Stimulated activated effector memory CD8-positive, alpha-beta T cell treated with anti-CD3 and anti-CD28 coated beads, Interleukin-12 subunit alpha, Interleukin-12 subunit beta, amount 100 ng/mL, for 72 hours (primary cell): ENCODE results near the gene FOXN3.
"Not testable (repeated sequence)": the region's sequence is repeated elsewhere in the genome, so short reads cannot be mapped to it uniquely, and the experiment has no call there.

ENCODE experiments used
- ATAC-seq: fragments of 150-1000 bp; cut with Tn5 transposase; 2 replicates; pipeline ENCODE4 v1.10.0; 2021
- DNase-seq, 2 donors: peaks; one replicate each; pipeline ENCODE4 v3.0.0; 2021 to 2022; ENCODE audit warnings: low spot score in 2 of 2
- H3K27ac Mint-ChIP-seq: one replicate; pipeline ENCODE4 v1.8.0; 2022; ENCODE audit warnings: mild to moderate bottlenecking, mixed read lengths
- H3K36me3 Mint-ChIP-seq: one replicate; pipeline ENCODE4 v1.8.0; 2022; ENCODE audit warnings: mild to moderate bottlenecking, mixed read lengths
- H3K4me1 Mint-ChIP-seq: one replicate; pipeline ENCODE4 v1.8.0; 2022; ENCODE audit warnings: mixed read lengths
- H3K4me3 Mint-ChIP-seq: one replicate; pipeline ENCODE4 v1.8.0; 2022; ENCODE audit warnings: mild to moderate bottlenecking, mixed read lengths
- H3K9me3 Mint-ChIP-seq: one replicate; pipeline ENCODE4 v1.8.0; 2022; ENCODE audit warnings: mixed read lengths

The FOXN3 gene

DNA sequence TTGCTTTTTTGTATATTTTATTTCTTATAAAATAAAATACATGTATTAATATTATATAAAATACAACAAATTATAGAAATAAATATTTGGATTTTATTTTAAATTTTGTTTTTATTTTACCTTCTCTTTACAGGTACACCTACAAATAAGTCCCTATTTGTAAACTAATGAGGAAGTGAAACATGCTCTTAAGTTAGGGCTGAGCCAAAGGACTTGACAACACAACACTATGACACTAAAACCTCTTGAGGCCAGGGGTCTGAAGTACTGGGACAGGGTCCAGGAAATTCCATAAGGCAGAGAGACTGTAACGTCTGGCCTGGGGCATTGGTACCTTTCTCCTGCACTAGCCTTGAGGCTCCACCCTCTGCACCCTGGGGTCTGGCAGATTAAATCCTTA is 293.2 kb downstream of the FOXN3 start:
- Mint-ChIP-seq H3K4me3 (no peak overlapping the region), H3K9me3 (no peaks in the 10 kb centered on the region), H3K27ac (no peak overlapping the region), H3K4me1 (no peaks in the 10 kb centered on the region), H3K36me3 (no peaks in the 10 kb centered on the region)
- no peak for DNase-seq
- no peak for ATAC-seq

DNA sequence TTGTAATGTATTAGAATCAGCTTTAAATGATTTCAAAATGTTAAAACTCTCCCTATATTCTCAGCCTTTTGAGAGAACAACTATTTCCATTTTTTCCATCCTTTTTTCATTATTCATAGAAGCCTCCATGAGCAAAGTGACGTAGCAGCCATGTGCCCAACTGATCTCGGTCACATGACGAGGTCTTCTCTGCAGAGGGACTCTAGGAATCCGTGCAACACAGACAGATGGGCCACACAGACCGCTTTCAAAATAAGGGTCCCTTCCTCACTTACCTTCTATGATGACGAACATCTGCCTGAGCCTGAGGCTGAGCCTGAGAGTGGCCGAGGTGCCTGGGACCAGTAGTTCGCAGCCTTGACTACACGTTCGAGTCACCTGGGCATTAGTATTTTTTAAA is 293.8 kb downstream of the FOXN3 start:
- no peak overlapping the region for H3K4me3 Mint-ChIP-seq
- DNase-seq = no peak
- H3K27ac Mint-ChIP-seq = no peak overlapping the region
- H3K9me3 Mint-ChIP-seq = no peaks in the 10 kb centered on the region
- ATAC-seq = no peak
- no peaks in the 10 kb centered on the region for H3K4me1 Mint-ChIP-seq
- no peaks in the 10 kb centered on the region for H3K36me3 Mint-ChIP-seq

DNA sequence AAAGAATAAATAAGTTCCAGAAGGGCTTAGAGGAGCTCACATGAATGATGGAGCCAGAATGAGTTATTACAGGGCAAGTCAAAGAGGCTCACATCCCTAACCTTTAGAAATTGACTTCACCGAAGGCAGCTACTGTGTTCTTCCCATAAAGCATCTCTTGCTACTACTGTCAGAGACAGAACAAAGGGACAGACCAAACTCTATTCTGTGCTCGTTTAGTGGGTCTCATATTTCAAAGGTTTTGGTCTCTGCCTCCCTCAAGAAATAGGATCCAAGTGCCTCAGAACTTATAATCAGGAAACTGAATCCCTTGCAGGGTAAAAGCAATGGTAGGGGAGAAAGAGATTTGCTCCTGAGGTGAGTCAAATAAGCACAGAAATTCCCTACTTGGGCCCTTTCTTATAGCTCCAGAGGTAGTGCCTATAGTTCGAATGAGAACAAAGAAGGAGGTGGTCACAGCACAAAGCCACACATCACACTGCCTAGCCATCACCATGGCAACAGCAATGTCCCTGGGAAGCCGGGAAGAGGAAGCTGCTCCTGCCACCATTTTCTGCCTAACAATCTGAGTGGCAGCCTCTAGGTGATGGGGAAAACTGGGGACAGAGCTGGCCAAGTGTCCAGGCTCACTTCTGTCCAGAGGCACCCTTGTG is 294.9 kb downstream of the FOXN3 start:
- no peak overlapping the region for H3K27ac Mint-ChIP-seq
- no peaks in the 10 kb centered on the region for H3K4me1 Mint-ChIP-seq
- ATAC-seq (no peak), DNase-seq (no peak)
- H3K36me3 Mint-ChIP-seq = no peaks in the 10 kb centered on the region
- H3K4me3 Mint-ChIP-seq = no peak overlapping the region
- no peaks in the 10 kb centered on the region for H3K9me3 Mint-ChIP-seq

DNA sequence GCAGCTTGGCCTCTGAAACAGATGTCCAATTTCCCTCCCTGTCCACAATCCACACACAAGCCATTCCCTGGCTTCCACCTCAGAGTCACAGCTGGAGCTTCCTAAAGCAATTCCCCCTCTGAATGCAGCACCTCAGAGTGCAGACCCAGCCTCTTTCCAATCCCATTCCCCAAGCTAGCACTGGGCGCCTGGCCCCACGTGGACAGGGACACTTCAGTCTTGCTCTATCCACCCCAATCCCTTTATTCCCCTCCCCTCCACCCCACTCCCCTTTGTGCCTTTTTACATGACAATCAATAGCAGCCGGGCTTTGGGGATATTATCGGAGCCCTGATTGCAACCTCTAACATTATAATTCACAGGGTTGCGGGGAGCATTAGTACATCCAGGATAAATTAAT is 300.0 kb downstream of the FOXN3 start:
- Mint-ChIP-seq H3K36me3 (no peaks in the 10 kb centered on the region), H3K9me3 (no peaks in the 10 kb centered on the region), H3K4me3 (no peak overlapping the region), H3K4me1 (no peaks in the 10 kb centered on the region), H3K27ac (no peak overlapping the region)
- DNase-seq (no peak), ATAC-seq (no peak)

DNA sequence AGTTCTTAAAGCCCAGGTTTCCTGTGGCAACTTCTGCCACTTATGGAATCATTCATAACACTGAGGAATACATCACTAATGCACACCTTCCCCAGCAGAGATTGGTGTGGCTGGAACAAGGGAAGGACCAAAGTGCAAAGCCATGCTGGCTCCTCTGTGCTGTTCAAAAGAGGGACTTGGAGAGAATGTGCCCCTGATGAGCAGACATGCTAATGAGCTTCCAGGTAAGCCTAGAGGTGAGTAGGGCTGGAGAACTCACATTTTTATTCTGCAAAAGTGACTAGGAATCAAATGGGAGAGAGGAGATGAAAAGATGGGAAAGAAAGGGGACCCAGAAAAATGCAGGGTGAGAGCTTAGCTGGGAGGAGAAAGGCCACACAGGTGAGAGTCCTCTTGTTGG is 302.9 kb downstream of the FOXN3 start:
- no peaks in the 10 kb centered on the region for H3K36me3 Mint-ChIP-seq

DNA sequence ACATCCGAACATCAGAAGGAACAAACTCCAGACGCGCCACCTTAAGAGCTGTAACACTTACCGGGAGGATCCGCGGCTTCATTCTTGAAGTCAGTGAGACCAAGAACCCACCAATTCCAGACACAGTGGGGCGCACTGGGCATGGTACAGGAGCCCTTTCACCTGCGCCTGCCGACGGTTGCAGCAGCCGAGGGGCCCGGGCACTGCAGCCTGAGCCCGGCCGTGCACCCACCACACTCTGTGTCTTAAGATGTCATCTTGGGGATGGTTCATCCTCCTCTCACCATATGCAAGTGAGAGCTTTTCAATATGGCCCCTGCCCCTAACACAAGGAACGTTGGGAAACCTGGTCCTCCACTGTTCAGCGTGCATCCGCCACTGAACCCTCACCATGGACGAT is 304.3 kb downstream of the FOXN3 start:
- no peaks in the 10 kb centered on the region for H3K4me1 Mint-ChIP-seq
- no peak overlapping the region for H3K4me3 Mint-ChIP-seq
- H3K36me3 Mint-ChIP-seq = no peaks in the 10 kb centered on the region
- no peak for DNase-seq
- H3K9me3 Mint-ChIP-seq = no peaks in the 10 kb centered on the region
- ATAC-seq = no peak
- H3K27ac Mint-ChIP-seq = no peak overlapping the region

More for the DNA sequence above, 302.9 kb downstream of the FOXN3 start:
- DNase-seq (no peak), ATAC-seq (no peak)
- no peaks in the 10 kb centered on the region for H3K9me3 Mint-ChIP-seq
- no peak overlapping the region for H3K4me3 Mint-ChIP-seq
- no peaks in the 10 kb centered on the region for H3K4me1 Mint-ChIP-seq
- H3K27ac Mint-ChIP-seq = no peak overlapping the region

DNA sequence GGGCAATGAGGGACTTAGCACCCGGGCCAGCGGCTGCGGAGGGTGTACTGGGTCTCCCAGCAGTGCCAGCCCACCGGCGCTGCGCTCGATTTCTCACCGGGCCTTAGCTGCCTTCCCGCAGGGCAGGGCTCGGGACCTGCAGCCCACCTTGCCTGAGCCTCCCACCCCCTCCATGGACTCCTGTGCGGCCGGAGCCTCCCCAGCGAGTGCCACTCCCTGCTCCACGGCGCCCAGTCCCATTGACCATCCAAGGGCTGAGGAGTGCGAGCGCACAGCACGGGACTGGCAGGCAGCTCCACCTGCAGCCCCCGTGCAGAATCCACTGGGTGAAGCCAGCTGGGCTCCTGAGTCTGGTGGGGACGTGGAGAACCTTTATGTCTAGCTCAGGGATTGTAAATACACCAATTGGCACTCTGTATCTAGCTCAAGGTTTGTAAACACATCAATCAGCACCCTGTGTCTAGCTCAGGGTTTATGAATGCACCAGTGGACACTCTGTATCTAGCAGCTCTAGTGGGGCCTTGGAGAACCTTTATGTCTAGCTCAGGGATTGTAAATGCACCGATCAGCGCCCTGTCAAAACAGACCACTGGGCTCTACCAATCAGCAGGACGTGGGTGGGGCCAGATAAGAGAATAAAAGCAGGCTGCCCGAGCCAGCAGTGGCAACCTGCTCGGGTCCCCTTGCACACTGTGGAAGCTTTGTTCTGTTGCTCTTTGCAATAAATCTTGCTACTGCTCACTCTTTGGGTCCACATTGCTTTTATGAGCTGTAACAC is 305.1 kb downstream of the FOXN3 start:
- not testable (repeated sequence) for H3K4me1 Mint-ChIP-seq, H3K4me3 Mint-ChIP-seq, ATAC-seq, H3K9me3 Mint-ChIP-seq, H3K27ac Mint-ChIP-seq, H3K36me3 Mint-ChIP-seq, DNase-seq

DNA sequence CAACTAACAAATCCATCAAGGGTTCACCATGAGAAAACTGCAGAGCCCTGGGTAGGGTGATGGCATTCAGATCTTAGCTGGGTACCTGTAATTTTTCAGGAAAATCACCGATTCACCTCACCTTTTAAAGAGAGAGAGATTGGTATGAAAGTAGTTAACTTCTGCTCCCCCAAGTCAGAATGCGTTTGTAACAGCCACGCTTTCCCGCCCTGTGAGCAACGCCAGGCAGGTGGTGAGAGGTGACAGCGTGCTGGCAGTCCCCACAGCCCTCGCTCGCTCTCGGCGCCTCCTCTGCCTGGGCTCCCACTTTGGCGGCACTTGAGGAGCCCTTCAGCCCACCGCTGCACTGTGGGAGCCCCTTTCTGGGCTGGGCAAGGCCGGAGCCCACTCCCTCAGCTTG is 305.8 kb downstream of the FOXN3 start:
- not testable (repeated sequence) for H3K27ac Mint-ChIP-seq, H3K4me3 Mint-ChIP-seq, H3K4me1 Mint-ChIP-seq, H3K36me3 Mint-ChIP-seq, H3K9me3 Mint-ChIP-seq, DNase-seq, ATAC-seq

DNA sequence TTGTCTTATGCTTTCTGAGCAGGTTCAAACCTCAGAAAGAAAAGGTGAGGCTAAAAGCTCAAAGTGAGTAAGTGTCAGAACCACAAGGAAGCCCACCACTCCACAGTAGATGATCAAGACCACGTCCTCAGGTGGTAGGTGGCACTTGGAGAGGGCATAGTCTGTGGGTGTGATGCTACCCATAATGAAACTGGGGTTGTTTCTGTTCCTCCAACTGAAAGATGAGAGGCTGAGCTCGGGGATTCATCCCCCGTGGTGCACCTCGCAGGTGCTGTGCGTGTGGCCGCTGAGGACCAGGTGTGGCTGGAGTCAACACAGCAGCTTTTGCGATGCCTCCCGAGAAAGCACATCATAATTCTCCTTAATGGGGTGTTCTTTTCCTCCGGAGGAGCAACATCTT is 306.9 kb downstream of the FOXN3 start:
- no peaks in the 10 kb centered on the region for H3K4me1 Mint-ChIP-seq
- no peak overlapping the region for H3K4me3 Mint-ChIP-seq
- no peak overlapping the region for H3K27ac Mint-ChIP-seq
- H3K36me3 Mint-ChIP-seq = no peaks in the 10 kb centered on the region
- H3K9me3 Mint-ChIP-seq = no peaks in the 10 kb centered on the region
- DNase-seq (no peak), ATAC-seq (no peak)

DNA sequence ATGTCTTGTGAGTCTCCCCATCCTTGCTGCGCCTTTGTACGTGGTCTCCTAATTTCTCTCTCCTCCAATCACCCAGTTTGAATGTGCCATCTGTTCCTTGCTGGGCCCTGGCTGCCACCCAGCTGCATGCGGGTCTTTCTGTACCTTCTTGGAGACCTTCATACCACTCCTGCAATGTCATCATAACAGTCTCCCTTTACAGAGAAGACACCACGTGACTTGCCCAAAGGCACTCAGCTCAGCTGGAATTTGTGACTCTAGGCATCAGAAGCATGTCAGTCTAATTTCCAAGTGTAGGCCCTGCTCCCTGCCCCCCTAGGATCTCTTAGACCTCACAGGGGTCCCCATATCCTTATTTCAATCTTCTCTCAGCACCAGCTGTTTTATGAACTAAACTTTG is 308.4 kb downstream of the FOXN3 start:
- ATAC-seq (no peak), DNase-seq (no peak)
- Mint-ChIP-seq H3K4me3 (no peak overlapping the region), H3K27ac (no peak overlapping the region), H3K36me3 (no peaks in the 10 kb centered on the region), H3K4me1 (no peaks in the 10 kb centered on the region), H3K9me3 (no peaks in the 10 kb centered on the region)

DNA sequence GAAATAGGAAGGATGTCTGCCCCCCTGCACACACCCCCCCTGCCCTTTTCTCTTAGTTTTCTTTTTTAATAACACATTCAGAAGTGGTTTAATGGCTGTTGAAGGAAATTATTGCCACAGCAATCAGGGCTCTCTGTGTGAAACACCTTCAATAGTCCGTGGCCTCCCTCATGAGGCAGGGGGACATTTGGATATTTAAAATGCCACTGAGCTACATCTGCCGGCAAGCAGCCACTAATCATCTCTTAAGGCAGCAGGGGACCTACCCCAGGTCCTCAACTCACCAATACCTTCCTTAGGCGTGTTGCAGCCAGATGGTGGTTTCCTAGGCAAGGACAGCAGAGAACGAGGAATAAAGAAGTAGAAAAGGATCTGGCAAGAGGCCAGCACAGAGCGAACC is 309.4 kb downstream of the FOXN3 start:
- DNase-seq (no peak), ATAC-seq (no peak)
- no peak overlapping the region for H3K27ac Mint-ChIP-seq
- no peak overlapping the region for H3K4me3 Mint-ChIP-seq
- no peaks in the 10 kb centered on the region for H3K9me3 Mint-ChIP-seq
- H3K36me3 Mint-ChIP-seq = no peaks in the 10 kb centered on the region
- no peaks in the 10 kb centered on the region for H3K4me1 Mint-ChIP-seq
